HL-60/S4 (cell line): ENCODE measurements around the gene EFCAB11.

Source experiments
- in situ Hi-C: fragments of 300-500 bp; cut with MboI; formaldehyde crosslinking; loops from 2 replicates; pipeline ENCODE4 v1.14.3; 2022; ENCODE audit warnings: low sequenced_read_pairs

The EFCAB11 gene

GRCh38 chr14:89957791-89958190 is 3.3 kb upstream of the EFCAB11 start:
- in situ Hi-C loops, result no loop called here

- in situ Hi-C loops, result no loop called here
Measured at GRCh38 chr14:89957376-89957775, 2.8 kb upstream of the EFCAB11 start.

DNA sequence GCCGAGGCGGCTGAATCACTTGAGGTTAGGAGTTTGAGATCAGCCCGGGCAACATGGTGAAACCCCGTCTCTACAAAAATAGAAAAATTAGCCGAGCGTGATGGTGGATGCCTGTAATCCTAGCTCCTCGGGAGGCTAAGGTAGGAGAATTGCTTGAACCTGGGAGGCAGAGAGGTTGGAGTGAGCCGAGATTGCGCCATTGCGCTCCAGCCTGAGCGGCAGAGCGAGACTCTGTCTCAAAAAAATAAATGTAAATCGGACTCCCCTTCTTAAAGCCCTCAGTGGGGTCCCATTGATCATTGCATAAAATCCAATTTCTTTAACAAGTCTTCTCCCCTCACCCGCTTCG is 2.1 kb upstream of the EFCAB11 start:
- in situ Hi-C loops, result no loop called here

DNA sequence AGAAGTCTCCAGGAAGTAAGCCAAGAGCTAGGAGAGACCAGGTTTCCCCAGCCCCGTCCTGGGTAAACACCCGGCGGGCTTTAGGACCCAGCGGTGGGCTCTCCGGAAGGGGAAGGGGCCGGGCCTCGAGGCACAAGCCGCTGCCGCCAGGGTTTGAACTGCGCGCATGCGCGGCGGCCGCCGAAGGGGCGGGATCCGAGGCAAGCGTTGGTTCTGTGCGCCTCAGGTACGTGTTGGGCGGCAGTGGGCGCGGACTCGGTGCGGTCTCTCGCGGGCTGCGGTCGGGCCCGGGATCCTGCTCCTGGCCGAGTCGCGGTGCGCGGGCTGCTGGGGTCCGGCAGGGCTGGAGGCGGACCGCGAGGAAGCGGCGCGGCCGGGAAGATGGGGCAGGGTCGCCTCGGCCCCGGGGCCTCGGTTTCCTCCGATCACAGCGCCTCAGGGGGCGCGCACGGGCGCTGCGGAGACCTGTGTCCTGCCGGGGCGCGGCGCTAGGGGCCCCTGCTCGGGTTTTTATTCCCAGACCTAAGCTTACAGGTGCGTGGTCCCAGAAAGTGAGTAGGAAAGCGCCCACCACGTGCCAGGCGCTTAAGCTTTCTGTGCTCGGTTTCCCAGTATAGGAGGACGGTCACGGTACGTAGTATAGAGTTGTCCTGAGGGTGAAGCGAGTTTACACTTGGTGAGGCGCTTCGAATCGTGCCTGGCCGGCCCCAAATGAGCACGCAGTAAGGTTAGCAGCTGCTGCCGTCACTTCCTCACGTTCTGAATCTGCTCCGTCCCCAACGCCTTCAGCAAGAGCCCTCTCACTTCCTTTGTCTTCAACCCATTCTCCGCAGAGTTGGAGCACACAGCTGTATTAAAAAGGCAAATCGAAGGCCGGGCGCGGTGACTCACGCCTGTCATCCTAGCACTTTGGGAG is 1.5 kb upstream of the EFCAB11 start, which contains the start of gene TDP1:
Gene TDP1, plus strand, starts transcription at position 183 of the 916 bp plus-strand sequence. CDS start 7,188 bp downstream, outside the sequence.
- in situ Hi-C loops, result no loop called here

DNA sequence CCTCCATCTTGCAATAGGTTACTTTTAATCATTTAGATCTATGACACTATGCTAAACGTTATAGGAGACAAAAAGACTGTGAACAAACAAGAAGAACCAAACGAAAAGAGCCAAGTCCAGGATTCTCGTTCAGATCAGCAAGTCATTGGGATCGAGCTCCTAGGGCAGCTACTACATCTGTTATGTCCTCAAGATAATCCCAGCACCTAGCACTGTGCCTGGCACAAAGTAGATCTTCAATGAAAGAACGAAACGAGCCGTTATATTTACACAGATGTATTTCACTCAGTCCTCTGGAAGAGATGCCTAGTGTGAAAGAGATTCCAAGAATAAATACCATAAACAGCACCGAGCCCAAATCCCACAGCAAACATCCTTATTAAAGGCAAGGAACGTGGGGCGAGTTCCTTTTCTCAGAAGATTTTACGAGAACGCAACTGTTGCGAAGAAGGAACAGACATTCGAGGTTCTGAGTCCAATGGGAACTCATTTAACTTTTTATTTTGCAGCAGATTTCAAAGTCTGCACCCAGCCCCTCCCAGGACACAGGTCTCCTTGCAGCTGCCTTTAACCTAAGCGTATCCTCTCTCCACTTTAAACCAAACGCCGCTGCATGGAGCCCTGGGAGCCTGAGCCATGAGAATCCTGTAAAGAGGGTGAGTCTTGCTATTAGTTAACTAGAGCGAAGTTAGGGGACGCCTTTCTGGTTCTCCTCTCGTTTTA is 653 bp upstream of the EFCAB11 start:
- in situ Hi-C loops, result no loop called here

GRCh38 chr14:89953602-89954001 is 928 bp downstream of the EFCAB11 start:
- in situ Hi-C loops, result no loop called here

DNA sequence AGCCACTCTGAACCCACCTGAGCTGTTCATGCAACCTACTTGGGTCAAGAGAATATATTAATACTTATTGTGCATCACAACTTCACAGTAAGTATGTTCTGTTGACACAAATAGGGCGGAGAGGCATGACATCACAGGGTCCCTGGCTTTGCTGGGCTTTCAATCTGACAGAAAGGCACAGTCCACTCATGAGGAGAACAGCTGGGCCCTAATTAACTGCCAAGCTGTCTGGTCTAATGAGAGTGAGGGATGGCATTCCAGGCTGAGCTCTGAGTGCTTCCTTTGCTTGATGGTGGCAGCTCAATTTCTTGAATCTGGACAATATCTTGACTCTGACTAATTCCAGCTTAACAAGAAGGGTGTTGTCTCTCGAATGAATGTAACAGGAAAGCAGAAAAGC is 2.0 kb downstream of the EFCAB11 start:
- in situ Hi-C loops, result no loop called here

- in situ Hi-C loops, result no loop called here
Measured at GRCh38 chr14:89947344-89947743, 7.2 kb downstream of the EFCAB11 start.

DNA sequence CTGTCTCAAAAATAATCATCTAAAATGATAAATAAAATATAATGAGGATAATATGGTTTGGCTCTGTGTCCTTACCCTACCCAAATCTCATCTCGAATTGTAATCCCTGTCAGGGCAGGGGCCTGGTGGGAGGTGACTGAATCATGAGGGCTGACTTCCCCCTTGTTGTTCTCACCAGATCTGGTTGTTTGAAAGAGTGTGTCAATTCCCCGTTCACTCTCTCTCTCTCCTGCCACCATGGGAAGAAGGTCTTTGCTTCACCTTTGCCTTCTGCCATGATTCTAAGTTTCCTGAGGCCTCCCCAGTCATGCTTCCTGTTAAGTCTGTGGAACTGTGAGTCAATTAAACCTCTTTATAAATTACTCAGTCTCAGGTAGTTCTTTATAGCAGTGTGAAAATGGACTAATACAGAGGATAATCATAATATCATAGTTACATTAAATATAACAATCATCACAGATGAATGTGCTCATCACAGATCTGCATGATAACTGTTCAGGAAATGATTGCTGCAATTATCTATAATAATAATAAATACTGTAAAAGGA is 12.6 kb downstream of the EFCAB11 start:
- in situ Hi-C loops, result no loop called here

DNA sequence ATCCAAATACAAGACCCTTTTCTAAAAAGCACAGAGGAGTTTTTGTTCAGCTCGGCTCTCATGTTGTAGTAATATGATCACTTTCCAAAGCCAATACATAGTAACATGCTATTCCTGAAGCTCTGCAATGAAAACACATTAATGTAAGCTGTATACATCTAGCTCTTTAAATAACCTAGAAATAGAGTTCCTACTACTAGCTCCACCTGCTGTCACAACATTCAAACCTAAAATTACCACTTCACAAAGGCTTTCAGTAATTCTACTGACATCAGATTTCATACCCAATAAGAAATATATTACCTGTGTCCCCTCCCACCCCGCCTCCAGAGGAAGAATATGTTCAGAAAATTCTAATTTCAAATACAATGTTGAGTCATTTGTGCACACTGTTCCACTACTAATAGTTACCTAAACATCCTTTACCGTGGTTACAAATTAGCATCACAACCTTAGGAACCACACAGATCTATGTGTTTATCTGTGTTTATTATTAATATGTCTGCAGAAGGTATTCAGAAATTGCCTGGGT is 17.8 kb downstream of the EFCAB11 start:
- in situ Hi-C loops, result no loop called here

DNA sequence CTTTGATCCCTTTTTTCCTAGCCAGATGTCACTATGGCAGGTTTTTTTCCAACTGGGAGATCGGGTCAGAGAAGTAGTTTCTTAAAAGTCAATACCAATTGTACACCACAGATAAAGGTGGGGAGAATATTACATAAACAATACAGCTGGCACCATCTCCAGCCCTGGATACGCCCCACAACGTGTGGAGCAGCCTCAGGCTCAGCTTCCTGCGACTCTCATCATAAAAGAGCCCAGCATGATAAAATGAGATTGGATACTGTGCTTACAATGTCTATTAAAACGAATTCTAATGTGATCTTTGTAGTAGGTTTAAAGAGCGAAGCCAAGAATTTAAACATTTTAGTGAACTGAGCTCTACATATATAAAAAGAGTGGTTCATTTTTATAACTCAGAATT is 21.5 kb downstream of the EFCAB11 start:
- in situ Hi-C loops, result no loop called here

DNA sequence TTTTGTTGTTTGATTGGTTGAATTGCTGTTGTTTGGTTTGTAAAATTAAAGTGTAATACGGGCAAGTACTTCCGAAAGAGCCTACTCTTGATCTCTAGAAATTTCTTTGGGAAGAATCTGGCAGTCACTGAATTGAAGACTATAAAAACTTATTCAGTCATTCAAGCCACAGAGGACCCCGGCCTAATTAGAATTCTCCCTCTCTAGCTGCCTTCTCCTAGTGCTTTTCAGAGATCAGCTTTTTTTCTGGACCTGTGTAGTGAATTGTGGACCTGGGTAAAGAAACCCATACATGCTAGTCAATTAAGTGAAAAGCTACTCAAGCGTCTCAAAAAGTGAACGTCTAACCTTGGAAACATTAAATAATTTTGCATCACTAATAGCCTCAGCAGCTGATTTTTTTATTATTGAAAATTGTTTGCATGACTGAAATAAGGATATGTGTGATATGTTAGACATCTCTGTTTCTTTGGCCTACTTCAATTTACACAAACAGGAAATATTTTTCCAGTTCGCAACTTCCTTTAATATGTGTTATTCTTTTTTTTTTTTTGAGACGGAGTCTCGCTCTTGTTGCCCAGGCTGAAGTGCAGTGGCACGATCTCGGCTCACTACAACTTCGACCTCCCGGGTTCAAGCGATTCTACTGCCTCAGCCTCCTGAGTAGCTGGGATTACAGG is 27.2 kb downstream of the EFCAB11 start:
- in situ Hi-C loops, result no loop called here

DNA sequence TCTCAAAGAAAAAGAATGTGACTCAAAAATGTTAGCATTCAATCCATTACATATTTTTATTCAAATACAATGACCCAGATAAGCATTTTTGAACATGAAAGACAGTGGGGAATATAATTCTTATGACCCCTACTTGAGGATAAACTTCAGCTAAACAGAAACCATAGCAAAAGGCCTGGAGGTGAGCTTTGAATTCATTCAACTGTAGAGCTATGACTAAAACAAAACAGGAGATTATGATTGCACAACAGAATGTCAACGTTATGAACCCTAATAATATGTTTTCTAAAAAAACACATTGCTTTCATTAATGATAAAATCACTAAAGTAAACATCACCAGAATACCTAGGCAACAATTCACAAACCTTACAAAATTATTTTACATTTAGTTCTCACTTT is 27.8 kb downstream of the EFCAB11 start:
- in situ Hi-C loops, result no loop called here

GRCh38 chr14:89924268-89924667 is 30.3 kb downstream of the EFCAB11 start:
- in situ Hi-C loops, result no loop called here

- in situ Hi-C loops, result no loop called here
Measured at GRCh38 chr14:89922031-89922907, 32.3 kb downstream of the EFCAB11 start.

DNA sequence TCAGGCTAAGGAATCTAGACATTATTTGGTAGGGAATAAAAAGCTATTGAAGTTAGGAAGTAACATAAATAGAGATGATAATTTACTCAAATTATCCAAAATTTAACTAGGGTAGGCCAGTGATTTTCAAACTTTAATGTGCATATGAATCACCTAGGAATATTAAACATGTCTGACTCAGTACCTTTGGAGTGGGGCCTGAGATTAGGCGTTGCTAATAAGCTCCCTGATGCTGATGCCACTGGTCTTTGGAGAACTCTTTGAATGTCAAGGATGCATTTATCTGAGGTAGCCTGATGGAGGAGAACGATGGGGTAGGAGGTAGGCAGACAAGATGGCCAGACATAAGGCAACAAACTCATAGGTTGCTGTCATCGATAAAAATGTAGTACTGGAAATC is 33.2 kb downstream of the EFCAB11 start:
- in situ Hi-C loops, result no loop called here

GRCh38 chr14:89920056-89920455 is 34.5 kb downstream of the EFCAB11 start:
- in situ Hi-C loops, result no loop called here

- in situ Hi-C loops, result loop anchor here (10.0 kb wide), 1 partner anchor 894 kb away; no protein-coding TSS in a partner anchor
Measured at GRCh38 chr14:89918721-89919120, 35.8 kb downstream of the EFCAB11 start.

GRCh38 chr14:89915114-89915878 is 39.2 kb downstream of the EFCAB11 start:
- in situ Hi-C loops, result loop anchor here (10.0 kb wide), 1 partner anchor 890 kb away; no protein-coding TSS in a partner anchor
